Activated B cell treated with CpG ODN at 0.5 μM for 24 hours (primary cell): ENCODE data around the gene DEPDC5. TPM values are rescaled to one million over a fixed set of nuclear protein-coding genes. Genes with fewer than 3 reads are reported as not detected.

Source experiments
- ATAC-seq: fragments of 200-7000 bp; cut with Tn5 transposase; one replicate; pipeline ENCODE4 v1.10.0; 2021; ENCODE audit warnings: low read depth, mild to moderate bottlenecking, moderate library complexity
- CTCF ChIA-PET: fragments of 350-600 bp; sonication (Branson Sonifier 250); formaldehyde crosslinking; loops from one replicate; lab custom pipeline; 2021; ENCODE audit warnings: antibody characterized with exemption; lab: Charles Lee
- POLR2A ChIA-PET: fragments of 350-600 bp; sonication (Branson Sonifier 250); formaldehyde crosslinking; loops from one replicate; lab custom pipeline; 2021; ENCODE audit warnings: antibody characterized with exemption; lab: Charles Lee
- DNase-seq: peaks from one replicate; pipeline ENCODE4 v3.0.0; 2022
- H3K27ac Mint-ChIP-seq: one replicate; pipeline ENCODE4 v1.8.0; 2020; ENCODE audit warnings: mixed read lengths
- H3K27me3 Mint-ChIP-seq: one replicate; pipeline ENCODE4 v1.8.0; 2021; ENCODE audit warnings: mixed read lengths
- H3K36me3 Mint-ChIP-seq: one replicate; pipeline ENCODE4 v1.8.0; 2021; ENCODE audit warnings: low read depth, mixed read lengths
- H3K4me1 Mint-ChIP-seq: one replicate; pipeline ENCODE4 v1.8.0; 2021; ENCODE audit warnings: mixed read lengths
- H3K4me3 Mint-ChIP-seq: one replicate; pipeline ENCODE4 v1.8.0; 2020; ENCODE audit warnings: mild to moderate bottlenecking, mixed read lengths
- H3K9me3 Mint-ChIP-seq: one replicate; pipeline ENCODE4 v1.8.0; 2020; ENCODE audit warnings: mixed read lengths
- intact Hi-C: fragments of 100-400 bp; cut with micrococcal nuclease; formaldehyde crosslinking; loops from one replicate; pipeline ENCODE4 v1.15.1; 2024
- total RNA-seq: library from RNA; stranded (reverse); gene quantifications from 2 replicates; pipeline ENCODE4 v1.2.3, GENCODE V29; 2022
- TF ChIP-seq, protein P1 (sequence below): fragments of 200-600 bp; IDR thresholded peaks from one replicate; pipeline ENCODE4 v1.8.0; 2022; ENCODE audit warnings: antibody characterized with exemption, mild to moderate bottlenecking

DEPDC5 gene
- total RNA-seq, 1 donor from 2014 or later, result 79.1 TPM

DNA sequence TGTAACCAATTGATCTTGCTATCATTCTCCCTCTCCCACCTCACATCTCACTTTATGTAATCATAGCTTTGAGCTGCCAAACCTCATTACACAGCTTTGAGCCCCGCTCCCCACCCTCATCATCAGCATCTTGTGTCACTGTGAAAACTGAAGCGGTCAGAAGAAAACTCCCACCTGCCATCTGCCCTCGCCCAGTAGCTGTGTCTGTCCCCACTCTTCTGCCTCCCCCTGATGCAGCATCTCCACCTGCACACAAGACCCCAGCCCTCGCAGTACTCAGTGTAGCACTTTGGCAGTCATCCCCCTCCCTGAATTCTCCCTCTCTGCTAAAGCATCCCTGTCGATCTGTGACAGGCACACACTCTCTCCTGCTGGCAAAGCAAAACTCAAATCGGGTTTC is 130.2 kb downstream of the DEPDC5 start:
- ChIA-PET POLR2A (no interaction called here), CTCF (no interaction called here)
- Mint-ChIP-seq H3K4me3 (no peak overlapping the region), H3K36me3 (peaks cover 77% of the 10 kb centered on the region), H3K27me3 (no peaks in the 10 kb centered on the region), H3K4me1 (no peaks in the 10 kb centered on the region), H3K9me3 (no peaks in the 10 kb centered on the region), H3K27ac (no peak overlapping the region)
- no peak for DNase-seq
- TF ChIP-seq, protein P1, sequence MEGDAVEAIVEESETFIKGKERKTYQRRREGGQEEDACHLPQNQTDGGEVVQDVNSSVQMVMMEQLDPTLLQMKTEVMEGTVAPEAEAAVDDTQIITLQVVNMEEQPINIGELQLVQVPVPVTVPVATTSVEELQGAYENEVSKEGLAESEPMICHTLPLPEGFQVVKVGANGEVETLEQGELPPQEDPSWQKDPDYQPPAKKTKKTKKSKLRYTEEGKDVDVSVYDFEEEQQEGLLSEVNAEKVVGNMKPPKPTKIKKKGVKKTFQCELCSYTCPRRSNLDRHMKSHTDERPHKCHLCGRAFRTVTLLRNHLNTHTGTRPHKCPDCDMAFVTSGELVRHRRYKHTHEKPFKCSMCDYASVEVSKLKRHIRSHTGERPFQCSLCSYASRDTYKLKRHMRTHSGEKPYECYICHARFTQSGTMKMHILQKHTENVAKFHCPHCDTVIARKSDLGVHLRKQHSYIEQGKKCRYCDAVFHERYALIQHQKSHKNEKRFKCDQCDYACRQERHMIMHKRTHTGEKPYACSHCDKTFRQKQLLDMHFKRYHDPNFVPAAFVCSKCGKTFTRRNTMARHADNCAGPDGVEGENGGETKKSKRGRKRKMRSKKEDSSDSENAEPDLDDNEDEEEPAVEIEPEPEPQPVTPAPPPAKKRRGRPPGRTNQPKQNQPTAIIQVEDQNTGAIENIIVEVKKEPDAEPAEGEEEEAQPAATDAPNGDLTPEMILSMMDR, result no peak
- no peak for ATAC-seq
- intact Hi-C loops, result no loop called here

DNA sequence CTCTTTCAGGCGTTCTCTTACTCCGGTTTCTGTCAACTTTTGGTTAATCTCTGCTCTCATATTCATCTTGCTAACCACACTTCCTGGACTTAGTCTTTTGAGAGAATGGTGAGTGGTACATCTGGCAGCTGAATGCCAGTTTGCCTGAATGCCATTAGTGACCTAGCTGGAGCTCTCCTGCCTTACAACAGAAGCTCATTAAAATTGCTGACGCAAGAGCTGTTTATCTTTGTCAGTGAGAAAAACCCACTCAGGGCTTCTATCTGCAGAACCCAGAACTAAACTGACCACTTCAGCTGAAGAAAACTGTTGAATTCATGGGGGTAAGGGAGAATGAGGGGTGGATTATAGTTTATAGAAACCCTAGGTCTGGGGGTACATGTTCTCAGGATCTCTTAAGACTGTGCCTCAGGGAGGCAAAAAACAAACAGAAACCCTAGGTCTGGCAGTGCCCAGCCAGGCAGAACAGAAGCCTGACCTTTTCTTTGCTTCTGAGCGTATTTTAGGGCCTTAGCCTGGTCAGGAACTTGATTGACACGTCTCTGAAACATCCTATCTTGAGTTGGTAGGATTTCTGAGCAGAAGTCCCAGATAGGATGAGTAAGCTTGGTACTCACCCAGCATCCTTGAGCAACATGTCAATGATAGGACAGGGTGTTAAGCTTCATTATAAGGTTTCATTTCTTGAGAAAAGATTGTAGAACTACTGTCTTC is 137.7 kb downstream of the DEPDC5 start:
- no peak for DNase-seq
- no peak for ATAC-seq
- ChIA-PET CTCF (no interaction called here), POLR2A (no interaction called here)
- H3K4me1 Mint-ChIP-seq, result no peaks in the 10 kb centered on the region
- H3K9me3 Mint-ChIP-seq, result no peaks in the 10 kb centered on the region
- intact Hi-C loops, result no loop called here
- no peaks in the 10 kb centered on the region for H3K27me3 Mint-ChIP-seq
- H3K36me3 Mint-ChIP-seq, result peaks cover 72% of the 10 kb centered on the region
- H3K27ac Mint-ChIP-seq, result no peak overlapping the region
- TF ChIP-seq, protein P1, result no peak
- no peak overlapping the region for H3K4me3 Mint-ChIP-seq

DNA sequence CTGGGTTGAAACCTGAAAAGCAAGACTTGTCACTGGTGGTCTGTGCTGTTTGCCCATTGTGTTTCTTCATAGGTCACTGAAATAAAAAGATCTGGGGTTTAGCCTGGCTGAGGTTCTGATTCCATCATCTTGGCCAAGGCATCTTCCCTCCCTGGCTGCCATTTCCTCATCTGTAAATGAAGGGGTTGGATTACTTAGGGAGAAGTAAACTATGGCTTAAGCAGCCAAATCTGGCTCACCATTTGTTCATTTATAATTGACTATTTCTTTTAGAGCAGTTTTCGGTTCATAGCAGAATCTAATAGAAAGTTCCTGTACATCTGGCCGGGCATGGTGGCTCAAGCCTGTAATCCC is 138.2 kb downstream of the DEPDC5 start:
- no peaks in the 10 kb centered on the region for H3K4me1 Mint-ChIP-seq
- H3K27ac Mint-ChIP-seq, result no peak overlapping the region
- no peaks in the 10 kb centered on the region for H3K9me3 Mint-ChIP-seq
- peaks cover 77% of the 10 kb centered on the region for H3K36me3 Mint-ChIP-seq
- no peaks in the 10 kb centered on the region for H3K27me3 Mint-ChIP-seq
- ATAC-seq (no peak), DNase-seq (no peak)
- TF ChIP-seq, protein P1, result no peak
- POLR2A ChIA-PET, result no interaction called here
- intact Hi-C loops, result no loop called here
- CTCF ChIA-PET, result no interaction called here
- no peak overlapping the region for H3K4me3 Mint-ChIP-seq

DNA sequence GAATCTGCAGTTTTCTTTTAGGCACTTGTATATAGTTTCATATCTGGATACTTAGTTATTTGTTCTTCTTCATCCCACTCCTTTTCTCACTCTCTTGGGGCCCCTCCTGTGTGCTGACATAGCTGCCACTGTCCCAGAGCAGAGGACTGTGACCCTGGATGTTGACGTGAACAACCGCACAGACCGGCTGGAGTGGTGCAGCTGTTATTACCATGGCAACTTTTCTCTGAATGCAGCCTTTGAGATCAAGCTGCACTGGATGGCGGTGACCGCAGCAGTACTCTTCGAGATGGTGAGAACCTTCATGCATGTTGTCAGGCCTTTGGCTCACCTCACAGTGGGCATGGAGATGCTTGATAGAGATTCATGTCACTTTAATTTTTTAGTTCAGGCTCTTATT is 139.6 kb downstream of the DEPDC5 start:
- ChIA-PET POLR2A (no interaction called here), CTCF (no interaction called here)
- Mint-ChIP-seq H3K4me1 (no peaks in the 10 kb centered on the region), H3K36me3 (peaks cover 82% of the 10 kb centered on the region), H3K27ac (no peak overlapping the region), H3K9me3 (no peaks in the 10 kb centered on the region), H3K27me3 (no peaks in the 10 kb centered on the region), H3K4me3 (no peak overlapping the region)
- TF ChIP-seq, protein P1, result no peak
- ATAC-seq, result no peak
- no peak for DNase-seq
- intact Hi-C loops, result no loop called here

DNA sequence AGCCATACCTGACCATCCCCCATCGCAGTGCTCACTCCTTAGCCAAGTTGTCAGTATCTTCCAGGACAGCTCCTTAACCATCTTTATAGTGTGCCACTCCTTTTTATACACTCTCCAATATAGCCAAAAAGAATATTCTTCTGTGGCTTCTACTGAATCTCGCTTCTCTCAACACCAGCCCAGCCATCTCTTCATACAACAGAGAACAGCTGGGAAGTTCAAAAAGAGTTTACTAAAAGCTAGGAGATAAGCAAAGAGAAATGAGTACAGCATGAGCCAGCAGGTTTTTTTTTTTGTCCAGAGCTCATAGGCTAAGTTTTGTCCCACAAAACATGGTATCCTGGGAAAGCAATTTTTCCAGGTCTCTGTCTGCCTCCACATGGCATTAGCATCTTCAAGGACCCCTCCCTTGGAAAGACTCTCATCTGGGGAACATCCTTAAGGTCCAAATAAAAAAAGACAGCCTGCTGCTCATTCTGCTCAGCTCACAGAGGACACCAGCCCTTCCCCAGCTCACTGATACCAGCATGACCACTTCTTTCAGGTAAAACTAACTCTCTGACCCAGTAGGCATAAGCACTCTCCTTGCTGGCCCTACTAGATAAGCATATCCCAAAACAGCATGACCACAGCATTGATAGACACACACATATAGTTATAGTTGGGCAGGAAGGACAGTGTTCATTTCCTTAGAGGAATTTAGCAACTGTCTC is 141.7 kb downstream of the DEPDC5 start:
- POLR2A ChIA-PET, result no interaction called here
- ATAC-seq (no peak), DNase-seq (no peak)
- CTCF ChIA-PET, result no interaction called here
- intact Hi-C loops, result no loop called here
- Mint-ChIP-seq H3K4me1 (no peaks in the 10 kb centered on the region), H3K9me3 (no peaks in the 10 kb centered on the region), H3K4me3 (no peak overlapping the region), H3K36me3 (peaks cover 79% of the 10 kb centered on the region), H3K27me3 (no peaks in the 10 kb centered on the region), H3K27ac (no peak overlapping the region)
- TF ChIP-seq, protein P1, result no peak
